Measurements from ENCODE around the gene RNF144B. TPM values are rescaled to one million over a fixed set of nuclear protein-coding genes. Genes with fewer than 3 reads are reported as not detected.
"Not testable (repeated sequence)": the region's sequence is repeated elsewhere in the genome, so short reads cannot be mapped to it uniquely, and the experiment has no call there.

Gene RNF144B
- total RNA-seq, 4 donors from 2014 or later, result 8.4 to 47.0 (median 31.9) TPM

DNA sequence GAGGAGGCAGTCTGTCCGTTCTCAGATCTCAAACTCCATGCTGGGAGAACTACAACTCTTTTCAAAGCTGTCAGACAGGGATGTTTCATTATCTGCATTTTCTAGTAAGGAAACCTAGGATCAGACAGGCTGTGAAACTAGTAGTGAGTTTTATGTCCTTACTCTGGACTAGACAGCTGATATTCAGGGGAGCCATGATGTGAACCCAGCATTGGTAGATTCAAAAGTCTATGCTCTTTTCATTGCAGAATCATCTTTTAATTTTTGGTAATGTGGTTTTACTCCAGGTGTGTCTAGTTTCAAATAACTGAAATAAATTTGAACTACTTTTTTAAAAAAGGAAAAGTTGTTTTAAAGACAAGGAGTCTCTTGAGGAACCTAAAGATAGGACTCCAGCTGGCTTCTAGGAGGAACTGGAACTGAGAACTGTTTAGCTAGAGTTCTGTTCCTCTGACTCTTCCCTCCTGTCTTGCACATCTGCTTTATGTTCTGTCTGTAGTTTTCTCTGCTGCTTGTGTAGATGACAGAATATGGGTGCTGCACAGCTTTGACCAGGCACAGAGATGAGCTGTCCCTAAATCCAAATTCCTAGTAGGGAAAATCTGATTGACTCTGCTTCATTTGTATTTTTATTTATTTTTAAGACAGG lies 27.8 kb upstream of the RNF144B start:
- Histone ChIP-seq H3K27ac (peak overlapping the region in 2 of 4 donors; percentile 0 to 85), H3K36me3 (no peaks in the 10 kb centered on the region), H3K27me3 (no peaks in the 10 kb centered on the region), H3K4me3 (no peak overlapping the region), H3K9me3 (no peaks in the 10 kb centered on the region), H3K4me1 (peaks cover 15 to 29% of the 10 kb centered on the region in 2 donors)
- TF ChIP-seq POLR2A (IDR thresholded peaks at IDR 0.05), result no peak
- TF ChIP-seq, protein P1, sequence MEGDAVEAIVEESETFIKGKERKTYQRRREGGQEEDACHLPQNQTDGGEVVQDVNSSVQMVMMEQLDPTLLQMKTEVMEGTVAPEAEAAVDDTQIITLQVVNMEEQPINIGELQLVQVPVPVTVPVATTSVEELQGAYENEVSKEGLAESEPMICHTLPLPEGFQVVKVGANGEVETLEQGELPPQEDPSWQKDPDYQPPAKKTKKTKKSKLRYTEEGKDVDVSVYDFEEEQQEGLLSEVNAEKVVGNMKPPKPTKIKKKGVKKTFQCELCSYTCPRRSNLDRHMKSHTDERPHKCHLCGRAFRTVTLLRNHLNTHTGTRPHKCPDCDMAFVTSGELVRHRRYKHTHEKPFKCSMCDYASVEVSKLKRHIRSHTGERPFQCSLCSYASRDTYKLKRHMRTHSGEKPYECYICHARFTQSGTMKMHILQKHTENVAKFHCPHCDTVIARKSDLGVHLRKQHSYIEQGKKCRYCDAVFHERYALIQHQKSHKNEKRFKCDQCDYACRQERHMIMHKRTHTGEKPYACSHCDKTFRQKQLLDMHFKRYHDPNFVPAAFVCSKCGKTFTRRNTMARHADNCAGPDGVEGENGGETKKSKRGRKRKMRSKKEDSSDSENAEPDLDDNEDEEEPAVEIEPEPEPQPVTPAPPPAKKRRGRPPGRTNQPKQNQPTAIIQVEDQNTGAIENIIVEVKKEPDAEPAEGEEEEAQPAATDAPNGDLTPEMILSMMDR (IDR thresholded peaks at IDR 0.05 in 4 of 5, conservative IDR thresholded peaks at IDR 0.05 in 1 of 5), result no peak
- ATAC-seq (no peak), DNase-seq (no peak)
- intact Hi-C loops (cut with DNase I; ENCODE audit: low total_unique reads) (no loop called here), in situ Hi-C loops (cut with MboI; ENCODE audit: low sequenced_read_pairs in 4 of 4) (no loop called here)

DNA sequence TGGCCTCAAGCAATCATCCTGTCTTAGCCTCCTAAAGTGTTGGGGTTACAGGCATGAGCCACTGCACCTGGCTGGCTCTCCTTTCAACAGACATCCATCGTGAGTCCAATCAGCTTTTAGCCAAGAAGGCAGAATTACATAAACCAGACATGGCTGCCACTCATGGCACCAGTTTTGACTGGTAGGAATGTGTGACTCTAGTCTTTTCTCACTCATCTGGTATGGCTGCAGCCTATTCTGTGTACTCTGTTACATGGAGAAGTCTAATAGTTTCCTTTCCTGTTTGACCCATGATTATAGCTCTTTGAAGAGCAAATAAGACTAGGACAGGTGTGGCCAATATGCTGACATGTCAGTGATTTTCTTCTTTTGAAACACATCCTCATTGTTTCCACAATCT lies 27.0 kb upstream of the RNF144B start:
- no peak overlapping the region for H3K4me3 ChIP-seq
- H3K27me3 ChIP-seq, result no peaks in the 10 kb centered on the region
- DNase-seq, result no peak
- H3K9me3 ChIP-seq, result no peaks in the 10 kb centered on the region
- in situ Hi-C loops (cut with MboI; ENCODE audit: low sequenced_read_pairs in 4 of 4) (no loop called here), intact Hi-C loops (cut with DNase I; ENCODE audit: low total_unique reads) (no loop called here)
- no peaks in the 10 kb centered on the region for H3K36me3 ChIP-seq
- peak overlapping the region in 3 of 4 donors; percentile 5 to 85 (median 79) for H3K27ac ChIP-seq
- no peak for TF ChIP-seq POLR2A (IDR thresholded peaks at IDR 0.05)
- TF ChIP-seq, protein P1 (IDR thresholded peaks at IDR 0.05 in 4 of 5, conservative IDR thresholded peaks at IDR 0.05 in 1 of 5), result no peak
- peaks cover 15 to 29% of the 10 kb centered on the region in 2 donors for H3K4me1 ChIP-seq
- no peak for ATAC-seq

DNA sequence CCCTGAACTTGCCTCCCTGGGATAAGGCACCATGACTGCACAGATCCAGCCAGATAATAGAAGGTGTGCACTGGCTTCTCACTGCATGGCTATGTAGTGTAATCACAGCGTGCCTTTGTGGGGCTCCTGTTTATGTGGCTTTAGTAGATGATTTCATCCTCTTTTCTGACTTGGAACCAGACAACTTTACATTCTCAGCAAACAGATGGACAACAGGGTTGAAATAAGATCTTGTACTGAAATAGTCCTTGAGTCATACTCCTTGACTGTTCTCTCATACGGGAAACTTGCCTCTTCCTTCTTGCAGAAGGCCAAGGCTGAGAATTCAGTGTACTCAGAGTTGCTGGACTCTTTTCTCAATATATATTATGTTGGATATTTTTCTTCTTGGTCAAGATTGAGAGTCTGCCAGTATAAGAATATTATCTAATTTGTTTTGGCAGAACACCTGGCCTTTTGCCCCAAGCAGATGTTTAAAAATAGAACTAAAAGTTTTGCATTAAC lies 25.0 kb upstream of the RNF144B start:
- H3K9me3 ChIP-seq, result no peaks in the 10 kb centered on the region
- H3K4me3 ChIP-seq, result no peak overlapping the region
- no peaks in the 10 kb centered on the region for H3K36me3 ChIP-seq
- H3K27me3 ChIP-seq, result no peaks in the 10 kb centered on the region
- DNase-seq (peak in 1 of 2 donors; percentile 35), ATAC-seq (peak; percentile 100)
- H3K27ac ChIP-seq, result peak overlapping the region; percentile 79 to 87 (median 84)
- peaks cover 15 to 29% of the 10 kb centered on the region in 2 donors for H3K4me1 ChIP-seq
- in situ Hi-C loops (cut with MboI; ENCODE audit: low sequenced_read_pairs in 4 of 4), result no loop called here
- TF ChIP-seq, protein P1 (IDR thresholded peaks at IDR 0.05 in 4 of 5, conservative IDR thresholded peaks at IDR 0.05 in 1 of 5), result no peak
- peak in 1 of 2 donors; percentile 25 for TF ChIP-seq POLR2A (IDR thresholded peaks at IDR 0.05)
- intact Hi-C loops (cut with DNase I; ENCODE audit: low total_unique reads), result no loop called here

DNA sequence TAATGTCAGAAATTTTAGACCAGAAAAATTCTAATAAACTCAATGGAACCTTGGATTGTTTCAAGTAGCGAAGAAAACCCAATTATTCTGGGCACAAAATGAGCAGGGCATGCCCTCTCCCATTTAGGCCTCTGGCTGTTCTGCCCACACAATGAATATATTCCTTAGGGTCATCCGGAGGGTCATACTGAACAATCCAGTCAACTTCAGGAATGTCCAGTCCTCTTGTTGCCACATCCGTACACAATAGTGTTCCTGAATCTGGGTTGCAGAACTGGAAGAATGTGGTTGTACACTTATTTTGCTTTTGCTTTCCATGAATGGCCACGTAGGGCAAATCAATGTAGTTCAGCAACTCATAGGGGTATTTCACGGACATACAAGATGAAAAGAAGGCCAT lies 23.4 kb upstream of the RNF144B start:
- DNase-seq (no peak), ATAC-seq (no peak)
- Histone ChIP-seq H3K9me3 (no peaks in the 10 kb centered on the region), H3K4me3 (no peak overlapping the region), H3K36me3 (no peaks in the 10 kb centered on the region), H3K27ac (peak overlapping the region in 2 of 4 donors; percentile 79 to 85), H3K27me3 (no peaks in the 10 kb centered on the region), H3K4me1 (peaks cover 15 to 29% of the 10 kb centered on the region in 2 donors)
- TF ChIP-seq, protein P1 (IDR thresholded peaks at IDR 0.05 in 4 of 5, conservative IDR thresholded peaks at IDR 0.05 in 1 of 5), result no peak
- no peak for TF ChIP-seq POLR2A (IDR thresholded peaks at IDR 0.05)
- intact Hi-C loops (cut with DNase I; ENCODE audit: low total_unique reads) (no loop called here), in situ Hi-C loops (cut with MboI; ENCODE audit: low sequenced_read_pairs in 4 of 4) (no loop called here)

DNA sequence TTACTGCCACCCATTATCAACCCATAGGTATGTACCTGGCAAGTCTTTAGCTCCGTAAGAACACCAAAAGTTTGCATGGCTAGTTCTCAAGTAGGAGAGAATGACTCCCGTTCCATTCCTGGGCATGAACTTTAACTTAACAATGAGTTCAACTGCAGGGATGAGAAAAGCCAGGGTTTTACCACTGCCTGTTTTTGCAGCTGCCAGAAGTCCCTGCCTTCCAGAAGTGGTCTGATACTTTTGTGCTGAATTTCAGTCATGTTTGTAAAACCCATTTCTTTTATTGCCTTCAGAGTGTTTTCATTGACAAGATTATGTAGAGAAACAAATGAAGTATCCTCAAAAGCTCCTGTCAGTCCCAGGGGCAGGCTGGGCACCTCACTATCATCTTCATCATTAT lies 22.6 kb upstream of the RNF144B start:
- H3K4me3 ChIP-seq; H3K9me3 ChIP-seq; H3K27ac ChIP-seq; H3K27me3 ChIP-seq; in situ Hi-C loops (cut with MboI; ENCODE audit: low sequenced_read_pairs in 4 of 4); DNase-seq; intact Hi-C loops (cut with DNase I; ENCODE audit: low total_unique reads); ATAC-seq; H3K36me3 ChIP-seq: not testable (repeated sequence)
- H3K4me1 ChIP-seq, result peaks cover 15 to 29% of the 10 kb centered on the region in 2 donors
